ENCODE measurements around the gene TAF1B.
"Not testable (repeated sequence)": the region's sequence is repeated elsewhere in the genome, so short reads cannot be mapped to it uniquely, and the experiment has no call there.

The TAF1B gene

GRCh38 chr2:9884436-9884835, 41.2 kb downstream of the TAF1B start:
- no peak for DNase-seq (ENCODE audit: low spot score)

DNA sequence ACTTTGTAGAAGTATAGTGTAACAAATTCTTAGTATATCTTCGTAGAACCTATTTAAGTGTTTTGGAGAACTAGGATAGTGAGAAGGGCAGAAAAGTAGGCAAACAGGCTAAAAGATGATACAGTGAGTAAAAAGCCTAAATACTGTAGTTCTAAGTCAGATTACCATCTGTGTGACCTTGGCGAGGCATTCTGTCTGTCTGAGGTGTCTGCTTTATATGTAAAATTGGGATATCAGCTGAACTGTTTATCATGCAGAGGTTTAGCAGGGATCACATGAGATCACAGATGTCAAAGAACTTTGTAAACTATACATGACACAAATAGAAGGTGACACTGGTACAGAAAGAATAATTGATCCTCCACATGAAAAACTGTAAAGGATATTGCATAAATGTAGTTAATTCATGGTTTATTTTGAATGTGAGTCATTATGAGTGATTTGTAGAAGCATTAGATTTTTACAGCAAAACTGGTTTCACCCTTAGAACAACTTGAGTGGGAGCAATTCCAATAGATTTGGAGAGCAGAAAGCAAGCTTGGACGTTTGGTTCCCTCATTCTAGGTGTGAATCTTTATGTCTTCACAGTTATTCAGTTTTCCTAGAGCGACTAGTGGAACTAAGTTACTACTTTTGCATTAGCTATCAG, 41.9 kb downstream of the TAF1B start:
- no peak for DNase-seq (ENCODE audit: low spot score)

GRCh38 chr2:9887513-9887912, 44.2 kb downstream of the TAF1B start:
- DNase-seq (ENCODE audit: low spot score), result no peak

- DNase-seq (ENCODE audit: low spot score), result no peak
Measured at GRCh38 chr2:9889812-9890261, 46.6 kb downstream of the TAF1B start.

DNA sequence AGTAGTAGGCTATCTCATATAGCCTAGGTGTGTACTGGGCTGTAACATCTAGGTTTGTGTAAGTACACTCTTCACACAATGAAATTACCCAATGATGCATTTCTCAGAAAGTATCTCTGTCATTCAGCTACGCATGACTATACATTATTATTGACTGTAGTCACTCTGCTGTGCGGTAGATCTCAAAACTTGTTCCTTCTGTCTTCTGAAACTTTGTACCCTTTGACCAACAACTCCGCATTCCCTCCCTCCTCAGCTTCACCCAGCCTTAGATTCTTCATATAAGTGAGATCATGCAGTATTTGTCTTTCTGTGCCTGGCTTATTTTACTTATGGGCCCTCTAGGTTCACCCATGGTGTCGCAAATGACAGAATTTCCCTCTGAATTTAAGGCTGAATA, 49.0 kb downstream of the TAF1B start:
- DNase-seq (ENCODE audit: low spot score), result no peak

- no peak for DNase-seq (ENCODE audit: low spot score)
Measured at GRCh38 chr2:9895669-9896590, 52.7 kb downstream of the TAF1B start.

DNA sequence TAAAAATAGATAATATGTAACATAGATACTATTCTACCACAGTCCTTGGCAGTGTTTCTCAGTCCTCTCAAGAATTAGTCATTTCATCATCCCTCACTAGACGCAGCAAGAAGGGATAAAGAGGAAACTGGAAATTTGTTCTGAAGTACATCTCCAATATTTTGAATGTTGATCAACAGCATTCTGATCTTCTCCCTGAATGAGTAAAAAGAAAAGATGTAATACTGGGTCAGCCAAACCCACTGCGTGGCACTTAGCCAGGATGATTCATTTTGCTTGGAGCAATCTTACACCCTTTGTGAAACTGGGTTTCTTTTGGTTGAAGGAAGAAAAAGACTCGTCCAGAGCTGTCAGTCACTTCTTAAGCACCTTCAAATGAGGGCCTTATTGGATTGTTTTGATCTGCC, 54.1 kb downstream of the TAF1B start:
- DNase-seq (ENCODE audit: low spot score), result peak; percentile 52

DNA sequence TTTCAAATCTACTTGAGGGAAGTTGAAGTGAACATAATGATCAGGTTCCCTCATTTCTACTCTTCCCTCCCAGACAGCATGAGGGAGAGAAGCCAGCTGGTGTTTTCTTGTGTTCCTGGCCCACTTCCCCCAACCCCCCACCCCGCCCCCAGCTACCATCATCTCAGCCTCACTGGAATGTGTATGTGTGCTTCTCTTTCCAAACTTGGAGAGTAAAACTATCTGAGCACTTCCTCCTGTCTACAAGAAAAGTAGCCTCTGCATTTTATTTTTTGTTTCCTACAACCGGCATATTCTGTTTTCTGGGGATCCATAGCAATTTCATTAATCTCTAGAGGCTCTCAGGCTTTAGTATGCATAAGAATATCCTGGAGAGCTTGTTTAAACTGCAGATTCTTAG, 54.6 kb downstream of the TAF1B start:
- no peak for DNase-seq (ENCODE audit: low spot score)

- DNase-seq (ENCODE audit: low spot score), result no peak
Measured at GRCh38 chr2:9905413-9905812, 62.1 kb downstream of the TAF1B start.

- DNase-seq (ENCODE audit: low spot score), result no peak
Measured at GRCh38 chr2:9907402-9907801, 64.1 kb downstream of the TAF1B start.

GRCh38 chr2:9908639-9909038, 65.4 kb downstream of the TAF1B start:
- no peak for DNase-seq (ENCODE audit: low spot score)

DNA sequence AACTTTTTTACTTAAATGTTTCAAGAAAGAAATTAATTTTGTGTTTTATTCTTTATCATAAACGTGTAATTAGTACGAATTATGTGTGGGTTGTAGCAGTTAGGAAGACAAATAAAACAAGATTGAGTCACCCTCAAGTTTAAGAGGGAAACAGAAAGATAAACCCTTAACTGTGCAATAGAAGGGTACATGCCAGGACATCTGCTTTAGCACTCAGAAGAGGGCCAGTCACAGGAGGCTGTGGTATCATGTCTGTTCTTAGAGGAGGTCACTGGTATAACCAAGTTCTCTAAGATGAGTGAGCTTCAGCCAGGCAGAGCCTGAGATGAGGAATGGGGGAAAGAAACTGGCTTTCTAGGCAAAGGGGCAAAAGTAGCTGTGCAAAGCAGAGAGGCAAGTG, 65.8 kb downstream of the TAF1B start:
- no peak for DNase-seq (ENCODE audit: low spot score)

- DNase-seq (ENCODE audit: low spot score), result no peak
Measured at GRCh38 chr2:9910699-9911098, 67.4 kb downstream of the TAF1B start.

GRCh38 chr2:9912468-9912867, 69.2 kb downstream of the TAF1B start:
- no peak for DNase-seq (ENCODE audit: low spot score)

DNA sequence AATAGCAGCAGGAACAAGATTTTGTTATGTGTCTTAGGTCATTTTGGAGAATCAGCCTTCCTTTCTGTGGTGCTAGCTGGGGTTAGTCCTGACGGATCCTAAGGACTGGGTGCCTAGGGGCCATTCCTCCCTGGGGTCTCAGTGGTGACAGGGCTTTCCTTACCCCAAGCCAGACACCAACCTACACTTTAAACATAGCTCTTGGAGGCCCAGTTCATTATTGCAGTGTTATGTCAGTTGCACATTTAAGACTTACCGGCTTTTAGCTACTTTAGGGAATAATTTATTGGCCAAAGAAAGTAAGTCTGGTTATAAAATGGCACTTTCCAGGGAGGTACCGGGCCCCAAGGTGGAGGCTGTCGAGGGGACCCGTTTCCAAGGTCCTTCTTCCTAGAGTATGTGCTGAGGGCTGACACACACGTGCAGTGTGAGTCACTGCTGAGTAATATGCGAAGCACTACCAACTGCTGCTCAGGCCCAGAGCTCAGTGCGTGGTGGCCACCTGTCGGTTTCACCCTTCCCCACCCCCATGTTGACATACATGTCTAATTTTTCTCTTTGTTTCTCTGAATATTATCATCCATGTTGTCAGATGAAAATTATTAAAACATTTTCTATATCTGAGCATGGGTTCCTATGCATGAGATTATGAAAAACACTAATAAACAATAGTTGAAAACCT, 71.3 kb downstream of the TAF1B start:
- no peak for DNase-seq (ENCODE audit: low spot score)

GRCh38 chr2:9918275-9918674, 75.0 kb downstream of the TAF1B start:
- peak; percentile 80 for DNase-seq (ENCODE audit: low spot score)

- DNase-seq (ENCODE audit: low spot score), result no peak
Measured at GRCh38 chr2:9919512-9919911, 76.2 kb downstream of the TAF1B start.

DNA sequence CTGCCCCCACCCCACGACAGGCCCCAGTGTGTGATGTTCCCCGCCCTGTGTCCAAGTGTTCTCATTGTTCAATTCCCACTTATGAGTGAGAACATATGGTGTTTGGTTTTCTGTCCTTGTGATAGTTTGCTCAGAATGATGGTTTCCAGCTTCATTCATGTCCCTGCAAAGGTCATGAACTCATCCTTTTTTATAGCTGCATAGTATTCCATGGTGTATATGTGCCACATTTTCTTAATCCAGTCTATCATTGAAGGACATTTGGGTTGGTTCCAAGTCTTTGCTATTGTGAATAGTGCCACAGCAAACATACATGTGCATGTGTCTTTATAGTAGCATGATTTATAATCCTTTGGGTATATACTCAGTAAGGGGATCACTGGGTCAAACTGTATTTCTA, 83.7 kb downstream of the TAF1B start:
- DNase-seq (ENCODE audit: low spot score), result not testable (repeated sequence)

DNA sequence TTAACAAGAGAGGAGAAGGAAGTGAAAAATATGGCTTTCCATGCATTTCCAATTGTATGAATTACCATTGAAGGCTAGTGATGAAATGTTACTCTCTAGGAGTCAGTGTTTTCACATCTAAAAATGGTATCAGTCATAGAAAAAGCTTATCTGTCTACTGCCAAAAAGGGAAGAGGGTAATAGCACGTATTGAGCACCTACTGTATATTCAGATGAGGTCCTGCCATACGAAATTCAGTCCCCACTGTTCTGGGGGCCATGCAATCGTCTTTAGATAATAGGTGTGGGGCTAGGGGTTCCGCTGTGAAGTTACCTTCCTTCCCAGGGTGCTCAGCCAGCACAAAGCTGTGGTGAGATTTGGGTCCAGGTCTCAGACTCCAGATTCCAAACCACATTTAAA, 94.0 kb downstream of the TAF1B start:
- no peak for DNase-seq (ENCODE audit: low spot score)

- DNase-seq (ENCODE audit: low spot score), result no peak
Measured at GRCh38 chr2:9937968-9938367, 94.7 kb downstream of the TAF1B start.

GRCh38 chr2:9939587-9940485, 96.6 kb downstream of the TAF1B start:
- DNase-seq (ENCODE audit: low spot score), result no peak

Measured in kidney capillary endothelial cell (primary cell).